H1 (cell line): ENCODE data around the gene ESYT2. TPM values are rescaled to one million over a fixed set of nuclear protein-coding genes. Genes with fewer than 3 reads are reported as not detected.

Experiments
- CTCF ChIA-PET: fragments of 300-600 bp; sonication (Branson Sonifier 250); formaldehyde crosslinking; loops from one replicate; lab custom pipeline; 2021; ENCODE audit not compliant: partially characterized antibody; lab: Charles Lee
- POLR2A ChIA-PET: fragments of 300-600 bp; sonication (Branson Sonifier 250); formaldehyde crosslinking; loops from one replicate; lab custom pipeline; 2021; ENCODE audit warnings: inconsistent platforms; ENCODE audit not compliant: partially characterized antibody; lab: Charles Lee
- DNase-seq, 2 experiments: peaks; one replicate each; pipeline versions ENCODE4 v3.0.0 to v3.0.0-alpha.2; 2010 to 2022; ENCODE audit warnings: low spot score in 2 of 2, low read depth in 1 of 2, mixed read lengths in 1 of 2
- FAIRE-seq: peaks from 2 replicates; lab custom pipeline; 2011; peaks lifted over from hg19 to GRCh38; lab: Jason Lieb, UNC
- H2AFZ ChIP-seq: 2 replicates; pipeline ENCODE4 v1.8.1; 2012; ENCODE audit warnings: low read length, inconsistent platforms
- H2AK5ac ChIP-seq: 2 replicates; pipeline ENCODE4 v1.6.1; 2013; ENCODE audit warnings: low read depth, low read length
- H2BK120ac ChIP-seq: replicated peaks from 2 replicates; pipeline ENCODE3; 2013; ENCODE audit warnings: low read depth, low read length, inconsistent platforms
- H2BK12ac ChIP-seq: 2 replicates; pipeline ENCODE4 v1.6.1; 2013; ENCODE audit warnings: low read depth, low read length
- H2BK15ac ChIP-seq: 2 replicates; pipeline ENCODE4 v1.6.1; 2013; ENCODE audit warnings: low read length
- H2BK20ac ChIP-seq: 2 replicates; pipeline ENCODE4 v1.6.1; 2013; ENCODE audit warnings: low read length
- H2BK5ac ChIP-seq: 2 replicates; pipeline ENCODE4 v1.6.1; 2013; ENCODE audit warnings: low read depth, low read length
- H3K14ac ChIP-seq: 2 replicates; pipeline ENCODE4 v1.6.1; 2013; ENCODE audit warnings: inconsistent platforms; ENCODE audit not compliant: insufficient read length
- H3K18ac ChIP-seq: 2 replicates; pipeline ENCODE4 v1.6.1; 2013; ENCODE audit warnings: low read length; ENCODE audit errors: extremely low read depth
- H3K23ac ChIP-seq: 2 replicates; pipeline ENCODE4 v1.6.1; 2013; ENCODE audit warnings: inconsistent platforms; ENCODE audit not compliant: insufficient read length
- H3K23me2 ChIP-seq: 2 replicates; pipeline ENCODE4 v1.6.1; 2013; ENCODE audit warnings: low read depth, low read length
- H3K27ac ChIP-seq: 2 replicates; pipeline ENCODE4 v1.6.1; 2011; ENCODE audit warnings: low read depth, low read length, inconsistent platforms
- H3K27me3 ChIP-seq, 4 experiments: replicated peaks in 1 of 4; 1 replicate in 1 of 4; 2 replicates in 3 of 4; pipeline versions ENCODE4 v1.6.1 to v1.8.1; 2011 to 2013; ENCODE audit warnings: low read length in 3 of 4, mild to moderate bottlenecking in 3 of 4, inconsistent platforms in 2 of 4, mixed read lengths in 2 of 4, moderate library complexity in 1 of 4; ENCODE audit not compliant: control insufficient read depth in 3 of 4, insufficient read depth in 3 of 4; ENCODE audit errors: extremely low read depth in 1 of 4
- H3K36me3 ChIP-seq, 4 experiments: 2 replicates each; pipeline versions ENCODE4 v1.6.1 to v1.8.1; 2011 to 2013; ENCODE audit warnings: mild to moderate bottlenecking in 4 of 4, low read length in 3 of 4, moderate library complexity in 2 of 4, control low read depth in 1 of 4, inconsistent platforms in 1 of 4; ENCODE audit not compliant: insufficient read depth in 4 of 4, control insufficient read depth in 2 of 4
- H3K4ac ChIP-seq: replicated peaks from 2 replicates; pipeline ENCODE3; 2013; ENCODE audit warnings: low read length, low read depth, mixed read lengths, inconsistent platforms; ENCODE audit not compliant: insufficient read length
- H3K4me1 ChIP-seq, 4 experiments: replicated peaks in 1 of 4; 1 replicate in 1 of 4; 2 replicates in 3 of 4; pipeline versions ENCODE4 v1.6.1 to v1.8.1; 2011 to 2013; ENCODE audit warnings: low read length in 3 of 4, inconsistent platforms in 2 of 4, mixed read lengths in 1 of 4; ENCODE audit not compliant: insufficient read depth in 4 of 4, control insufficient read depth in 3 of 4
- H3K4me2 ChIP-seq, 2 experiments: 2 replicates each; pipeline versions ENCODE4 v1.6.1 to v1.8.1; 2011 to 2013; ENCODE audit warnings: low read depth in 2 of 2, low read length in 2 of 2, control low read depth in 1 of 2, inconsistent platforms in 1 of 2, mild to moderate bottlenecking in 1 of 2; ENCODE audit not compliant: insufficient read depth in 1 of 2
- H3K4me3 ChIP-seq, 4 experiments: fragments of 200-600, 300-600 bp in 1 of 4; sonication (generic), shearing (Covaris generic), sonication (Bioruptor Twin) in 1 of 4; 2 replicates each; pipeline versions ENCODE4 v1.5.1 to v1.8.1; 2011 to 2016; ENCODE audit warnings: low read length in 4 of 4, low read depth in 3 of 4, control low read depth in 2 of 4, inconsistent platforms in 2 of 4, mild to moderate bottlenecking in 2 of 4, mixed read lengths in 1 of 4, moderate library complexity in 1 of 4; ENCODE audit not compliant: insufficient read depth in 2 of 4; ENCODE audit errors: extremely low read depth in 1 of 4
- H3K56ac ChIP-seq: replicated peaks from 2 replicates; pipeline ENCODE3; 2013; ENCODE audit warnings: low read depth, mild to moderate bottlenecking, mixed read lengths, low read length, inconsistent platforms; ENCODE audit not compliant: insufficient read length
- H3K79me1 ChIP-seq: 2 replicates; pipeline ENCODE4 v1.6.1; 2013; ENCODE audit warnings: low read depth, low read length, control low read depth
- H3K79me2 ChIP-seq, 2 experiments: 2 replicates each; pipeline versions ENCODE4 v1.6.1 to v1.8.1; 2012 to 2013; ENCODE audit warnings: low read length in 2 of 2, mild to moderate bottlenecking in 2 of 2, inconsistent platforms in 1 of 2; ENCODE audit not compliant: insufficient read depth in 2 of 2, control insufficient read depth in 1 of 2
- H3K9ac ChIP-seq, 4 experiments: replicated peaks in 1 of 4; 1 replicate in 1 of 4; 2 replicates in 3 of 4; pipeline versions ENCODE4 v1.6.1 to v1.8.1; 2011 to 2013; ENCODE audit warnings: low read depth in 3 of 4, low read length in 3 of 4, control low read depth in 2 of 4, mild to moderate bottlenecking in 2 of 4, moderate library complexity in 2 of 4, inconsistent platforms in 1 of 4; ENCODE audit errors: extremely low read depth in 1 of 4
- H3K9me3 ChIP-seq, 2 experiments: 2 replicates each; pipeline versions ENCODE4 v1.6.1 to v1.8.1; 2012 to 2013; ENCODE audit warnings: mild to moderate bottlenecking in 2 of 2, moderate library complexity in 2 of 2, control low read depth in 1 of 2, inconsistent platforms in 1 of 2, low read depth in 1 of 2, low read length in 1 of 2, mixed read lengths in 1 of 2; ENCODE audit not compliant: insufficient read depth in 2 of 2
- H4K20me1 ChIP-seq, 2 experiments: replicated peaks in 1 of 2; 2 replicates each; pipeline versions ENCODE3 to v1.8.1; 2011 to 2013; ENCODE audit warnings: inconsistent platforms in 2 of 2, low read length in 2 of 2, mild to moderate bottlenecking in 1 of 2; ENCODE audit not compliant: insufficient read depth in 2 of 2, control insufficient read depth in 1 of 2
- H4K5ac ChIP-seq: 2 replicates; pipeline ENCODE4 v1.6.1; 2013; ENCODE audit warnings: low read length, low read depth, mixed read lengths, inconsistent platforms; ENCODE audit not compliant: insufficient read length
- H4K8ac ChIP-seq: 2 replicates; pipeline ENCODE4 v1.8.0; 2013; ENCODE audit warnings: mild to moderate bottlenecking, moderate library complexity, low read length, inconsistent platforms; ENCODE audit not compliant: insufficient read depth; ENCODE audit errors: extremely low read depth
- H4K91ac ChIP-seq: replicated peaks from 2 replicates; pipeline ENCODE3; 2013; ENCODE audit warnings: low read length, mixed read lengths, inconsistent platforms; ENCODE audit not compliant: insufficient read length
- POLR2A ChIP-seq, 2 experiments: IDR thresholded peaks; 1 replicate in 1 of 2; 2 replicates in 1 of 2; pipeline ENCODE4 v1.6.1; 2011; ENCODE audit warnings: low read depth in 2 of 2, low read length in 2 of 2, mild to moderate bottlenecking in 2 of 2; ENCODE audit errors: control extremely low read depth in 1 of 2
- SIX5 ChIP-seq: IDR thresholded peaks from 2 replicates; pipeline ENCODE4 v1.6.1; 2011; ENCODE audit warnings: mild to moderate bottlenecking, low read depth, low read length
- WGBS, 2 experiments: shearing (Covaris generic) in 1 of 2; methylation state at CpG; one replicate each; pipeline versions ENCODE4 v1.1.6 to v1.1.7; 2013 to 2015; ENCODE audit warnings: low lambda C conversion rate in 2 of 2, mixed read lengths in 2 of 2, inconsistent platforms in 1 of 2, low coverage in 1 of 2, missing lambda C conversion rate in 1 of 2; ENCODE audit not compliant: insufficient replicate concordance in 2 of 2, insufficient coverage in 1 of 2, insufficient read length in 1 of 2; ENCODE audit errors: extremely low coverage in 1 of 2, missing lambda C conversion rate in 1 of 2; 5-methylcytosine and 5-hydroxymethylcytosine counted together
- polyA plus RNA-seq, 7 experiments: library from polyadenylated mRNA; depleted of rRNA in 3 of 7; stranded (reverse) in 5 of 7; unstranded in 2 of 7; fragments of >200 nt in 5 of 7; fragments of 200-250 nt in 2 of 7; gene quantifications; 1 replicate in 5 of 7; 2 replicates in 1 of 7; 4 replicates in 1 of 7; pipeline versions ENCODE4 v1.2.1 to v1.2.3, GENCODE V29; 2011 to 2013; ENCODE audit warnings: missing spikeins in 2 of 7, mixed read lengths in 2 of 7
- total RNA-seq: library from RNA; stranded (reverse); fragmentation: NEBNext Ultra II Directional; extraction: Animal tissue kit (Norgen Biotek cat#: 25700); gene quantifications from 2 replicates; pipeline ENCODE4 v1.2.1, GENCODE V29; 2021

Gene ESYT2
- total and polyA plus RNA-seq, 2 of the 8 experiments (the other 6 are each of a cell fraction or from before 2014, with no cell fraction given): 27.0 to 37.5 TPM

DNA sequence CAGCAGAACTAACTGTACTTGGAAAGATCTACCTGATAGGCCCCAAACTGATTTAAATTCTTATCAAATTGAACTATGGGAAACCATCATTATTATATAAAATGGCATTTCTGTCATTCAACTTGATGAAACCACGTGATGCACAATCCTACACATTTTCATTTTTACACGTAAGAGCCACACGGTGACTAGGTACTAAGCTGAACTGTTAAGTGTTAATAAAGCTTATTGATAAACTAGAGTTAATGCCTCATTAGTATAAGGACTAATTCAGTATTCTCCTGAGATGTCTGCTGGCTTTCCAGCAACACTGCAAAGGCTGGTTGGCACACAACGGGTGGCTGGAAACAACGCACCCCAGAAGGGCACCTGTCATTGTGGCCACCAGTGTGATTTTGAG, 129.3 kb downstream of the ESYT2 start:
- FAIRE-seq: no peak
- no peak for TF ChIP-seq POLR2A (IDR thresholded peaks at IDR 0.05; ENCODE audit: control extremely low read depth in 1 of 2, low read depth in 2 of 2, low read length in 2 of 2)
- TF ChIP-seq SIX5: no peak
- peaks cover 11 to 55% (median 46%) of the 10 kb centered on the region in 4 experiments for H3K36me3 ChIP-seq

More for the DNA sequence above, 129.3 kb downstream of the ESYT2 start:
- Histone ChIP-seq H2BK120ac (no peak overlapping the region), H4K8ac (no peak overlapping the region; the same call in 1 of the 2 replicates), H3K27ac (no peak overlapping the region), H2AK5ac (no peak overlapping the region), H3K4me3 (no peak overlapping the region), H3K9me3 (no peaks in the 10 kb centered on the region), H3K56ac (no peak overlapping the region), H3K27me3 (no peaks in the 10 kb centered on the region), H3K79me2 (peaks cover 18 to 92% of the 10 kb centered on the region in 2 experiments), H2BK5ac (no peak overlapping the region), H3K23me2 (peaks cover 6% of the 10 kb centered on the region; the same call in 1 of the 2 replicates), H3K23ac (no peak overlapping the region), H2BK20ac (no peak overlapping the region), H2BK12ac (no peak overlapping the region), H2AFZ (no peak overlapping the region), H3K4me2 (no peak overlapping the region), H3K18ac (no peak overlapping the region), H3K79me1 (peaks cover 13% of the 10 kb centered on the region), H3K4me1 (peaks cover 4 to 18% (median 11%) of the 10 kb centered on the region in 4 experiments; a peak in 5 of 7 replicates), H3K4ac (no peak overlapping the region), H3K14ac (no peak overlapping the region), H4K5ac (no peak overlapping the region), H3K9ac (no peak overlapping the region), H4K91ac (no peak overlapping the region), H2BK15ac (no peak overlapping the region), H4K20me1 (peaks cover 16 to 17% of the 10 kb centered on the region in 2 experiments)
- 96% methylated on average over 5 of the region's 5 CpGs; no CpG with 5 or more reads in 1 of the 2 experiments for WGBS, 2 experiments
- ChIA-PET POLR2A (no interaction called here), CTCF (interaction anchor here (1.0 to 4.2 kb wide), 7 partner anchors 9 to 277 kb away, joined by 3 to 25 read pairs (median 3); no protein-coding TSS in a partner anchor)
- DNase-seq: no peak
